HG03103 (cell line): ENCODE measurements around the gene NAXD.

Experiments used
- ATAC-seq: cut with Tn5 transposase; IDR thresholded peaks from one replicate; pipeline ENCODE4 v1.9.1; 2021; ENCODE audit warnings: low read depth; ENCODE audit not compliant: unreplicated experiment

The NAXD gene

DNA sequence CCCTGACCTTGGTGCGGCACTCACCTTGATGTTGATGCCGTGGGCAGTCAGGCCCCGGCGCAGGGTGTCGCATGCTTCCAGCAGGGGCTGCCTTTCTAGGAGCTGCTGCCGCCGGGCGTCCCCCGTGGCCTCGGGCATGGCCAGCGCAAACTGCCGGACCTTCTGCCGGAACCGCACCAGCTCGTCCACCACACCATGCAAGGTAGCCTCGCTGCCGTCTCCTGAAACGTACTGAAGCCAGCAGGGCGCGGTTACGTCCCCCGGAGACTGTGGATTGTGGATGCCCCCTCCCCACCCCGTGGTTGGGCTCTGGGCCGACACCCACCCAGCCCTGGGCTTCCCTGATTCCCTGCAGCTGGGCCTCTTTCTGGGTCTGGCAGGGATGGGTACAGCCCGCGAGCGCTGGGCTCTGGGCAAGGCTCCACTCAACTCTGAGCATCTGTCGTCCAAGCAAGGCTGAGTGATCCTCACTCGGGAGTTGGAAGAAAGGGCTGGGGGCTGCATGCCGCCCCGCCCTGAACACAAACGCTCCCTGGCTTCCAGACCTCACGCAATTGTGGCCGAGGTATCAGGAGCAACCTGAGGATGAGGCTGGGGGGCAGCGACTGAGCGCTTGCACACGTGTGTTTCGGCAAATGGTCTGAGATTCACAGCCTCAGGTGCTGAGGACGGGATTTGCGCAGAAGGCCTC, 27.1 kb downstream of the NAXD start:
- no peak for ATAC-seq

DNA sequence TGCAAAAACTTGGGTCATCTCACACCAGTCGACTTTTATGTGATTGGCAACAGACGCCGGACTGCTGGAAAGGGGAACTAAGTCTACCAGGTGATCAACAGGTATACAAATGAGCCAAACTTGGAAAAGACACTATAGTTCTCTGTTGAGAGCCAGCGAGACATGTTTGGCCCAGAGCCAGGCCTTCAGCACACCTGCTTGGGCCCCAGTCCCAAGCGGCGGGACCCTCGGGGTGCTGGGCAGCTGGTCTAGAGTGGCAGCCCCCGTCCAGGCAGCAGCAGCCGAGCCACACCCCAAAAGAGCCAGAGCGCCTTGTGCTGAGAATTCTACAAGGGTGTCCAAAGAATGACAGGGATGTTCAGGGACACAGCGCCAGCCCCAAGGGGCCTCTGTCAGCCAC, 28.0 kb downstream of the NAXD start:
- ATAC-seq, result no peak

DNA sequence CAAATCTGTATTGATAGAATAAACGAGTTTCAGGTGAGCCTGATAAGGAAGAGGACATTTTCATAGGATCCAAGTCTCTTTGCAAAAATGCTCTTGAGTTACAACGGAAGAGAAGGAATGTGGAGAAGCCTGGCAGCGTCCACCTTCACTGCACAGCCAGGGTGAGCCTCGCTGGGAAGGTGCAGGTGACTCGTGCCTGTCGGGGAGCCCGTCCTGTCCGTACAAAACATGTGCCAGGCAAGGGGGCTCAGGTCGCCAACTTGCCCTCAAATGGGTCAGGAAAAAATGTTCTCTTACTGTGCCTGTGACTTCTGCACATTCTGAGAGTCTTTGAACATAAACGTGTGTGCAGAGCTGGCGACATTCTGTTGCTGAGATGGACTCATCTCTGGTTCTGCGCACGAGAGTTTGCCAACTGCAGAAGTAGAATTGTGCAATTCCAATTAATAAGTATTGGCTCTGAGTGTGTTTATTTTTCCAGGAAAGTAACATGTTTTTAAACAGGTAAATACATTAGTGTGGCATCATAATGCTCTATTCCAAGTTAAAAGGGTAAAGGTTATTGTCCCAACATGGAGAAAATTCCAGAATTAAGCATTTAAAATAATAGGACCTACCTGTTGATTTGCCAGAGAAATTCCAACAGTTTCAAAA, 28.6 kb downstream of the NAXD start:
- no peak for ATAC-seq

DNA sequence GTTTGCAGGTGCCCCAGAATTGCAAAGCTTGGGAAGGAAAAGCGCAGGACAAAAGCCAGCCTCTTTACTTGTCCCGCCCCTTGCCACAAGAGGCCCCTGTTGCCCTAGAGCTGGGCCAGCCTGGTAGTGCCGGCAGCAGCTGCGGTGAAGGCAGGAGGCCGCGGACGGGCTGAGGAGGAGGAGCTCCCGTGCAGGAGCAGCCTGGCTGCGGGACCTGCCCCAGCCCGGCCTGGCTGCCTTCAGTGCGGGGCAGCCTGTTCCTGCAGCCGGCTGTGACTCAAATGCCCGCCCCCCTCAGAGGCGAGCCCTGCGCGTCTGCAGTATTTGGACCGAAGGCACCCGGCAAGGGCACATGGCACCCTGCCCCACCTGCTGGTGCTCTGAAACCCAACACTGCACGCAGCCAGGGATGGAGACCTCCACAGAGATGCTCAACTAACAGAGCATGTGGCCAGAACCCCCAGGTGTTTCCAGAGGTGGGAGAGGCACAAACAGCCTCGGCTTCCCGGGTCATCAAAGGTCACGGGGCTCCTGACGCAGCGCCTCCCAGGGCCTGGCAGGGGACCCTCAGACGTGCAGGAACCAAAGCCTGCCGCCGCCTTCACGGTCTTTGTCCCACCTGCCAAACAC, 29.7 kb downstream of the NAXD start:
- ATAC-seq, result peak; percentile 51

DNA sequence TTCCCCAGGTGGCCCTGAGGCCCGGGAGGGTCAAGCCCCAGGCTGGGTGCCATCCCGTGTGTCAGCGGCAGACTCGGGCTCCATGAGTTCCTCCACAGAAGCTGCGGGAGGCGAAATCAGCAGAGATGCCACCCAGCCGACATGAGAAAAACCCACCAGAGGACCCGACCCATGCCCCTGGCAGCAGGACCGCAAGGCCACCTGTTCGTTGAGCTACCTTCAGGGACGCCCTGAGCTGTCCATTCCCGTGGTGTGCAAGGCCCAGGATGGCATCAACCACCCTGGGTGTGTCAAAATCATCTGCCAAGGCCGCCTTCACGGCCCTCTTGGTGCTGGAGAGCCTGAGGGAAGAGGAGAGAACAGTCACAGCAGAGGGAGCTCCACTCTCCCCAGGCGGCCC, 30.4 kb downstream of the NAXD start:
- ATAC-seq, result no peak

DNA sequence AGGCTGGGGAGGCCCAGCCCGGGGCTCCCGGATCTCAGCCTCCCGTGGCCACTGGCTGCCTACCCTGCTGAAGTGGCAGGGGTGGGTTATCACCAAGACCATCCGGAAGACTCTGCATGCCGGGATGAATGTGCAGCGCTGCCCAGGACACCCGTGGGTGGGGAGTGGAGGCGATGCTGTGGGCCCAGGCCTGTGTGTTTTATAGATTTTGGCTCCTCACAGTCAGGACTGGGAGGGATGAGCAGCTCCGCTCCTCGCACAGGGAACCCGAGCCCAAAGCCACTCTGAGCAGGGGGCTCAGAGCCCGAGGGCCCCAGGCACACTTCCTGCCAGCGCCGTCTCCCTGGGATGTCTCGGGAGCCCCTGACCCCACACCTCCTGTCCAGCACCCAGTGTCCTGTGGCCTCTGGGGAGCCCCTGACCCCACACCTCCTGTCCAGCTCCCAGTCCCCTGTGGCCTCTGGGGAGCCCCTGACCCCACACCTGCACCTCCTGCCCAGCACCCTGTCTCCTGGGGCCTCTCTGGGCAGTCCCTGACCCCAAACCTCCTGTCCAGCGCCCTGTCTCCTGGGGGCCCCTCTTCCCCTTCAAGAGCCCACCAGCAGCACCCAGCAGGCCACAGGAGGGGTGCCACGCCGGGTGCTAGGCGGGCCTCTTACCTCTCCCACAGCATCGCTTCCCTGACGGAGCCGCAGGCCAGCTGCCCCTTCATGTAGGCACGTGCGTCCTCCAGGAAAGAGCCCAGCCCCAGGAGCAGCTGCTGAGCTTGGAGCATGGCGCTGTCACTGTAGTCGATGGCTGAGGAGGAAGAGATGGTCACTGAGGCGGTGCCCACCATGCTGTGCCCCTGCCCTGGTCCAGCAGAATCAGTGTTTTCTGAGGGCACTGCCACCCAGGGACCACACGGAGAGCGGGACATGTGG, 31.4 kb downstream of the NAXD start:
- ATAC-seq, result no peak

DNA sequence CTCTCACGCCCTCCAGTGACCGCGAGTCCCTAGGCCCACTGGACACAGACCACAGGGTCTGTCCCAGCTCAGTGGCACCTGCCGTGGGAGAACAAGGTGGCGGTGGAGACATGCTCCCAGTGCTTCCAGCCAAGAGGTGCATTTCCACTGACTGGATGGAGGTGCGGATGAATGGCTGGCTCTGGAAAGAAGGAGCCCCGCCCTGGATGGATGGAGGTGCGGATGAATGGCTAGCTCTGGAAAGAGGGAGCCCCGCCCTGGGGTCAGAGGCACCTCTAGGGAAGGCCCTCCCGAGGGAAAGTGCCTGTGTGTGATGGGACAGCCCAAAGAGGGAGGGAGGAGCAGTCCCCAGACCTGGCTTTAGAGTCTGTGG, 32.0 kb downstream of the NAXD start:
- no peak for ATAC-seq

DNA sequence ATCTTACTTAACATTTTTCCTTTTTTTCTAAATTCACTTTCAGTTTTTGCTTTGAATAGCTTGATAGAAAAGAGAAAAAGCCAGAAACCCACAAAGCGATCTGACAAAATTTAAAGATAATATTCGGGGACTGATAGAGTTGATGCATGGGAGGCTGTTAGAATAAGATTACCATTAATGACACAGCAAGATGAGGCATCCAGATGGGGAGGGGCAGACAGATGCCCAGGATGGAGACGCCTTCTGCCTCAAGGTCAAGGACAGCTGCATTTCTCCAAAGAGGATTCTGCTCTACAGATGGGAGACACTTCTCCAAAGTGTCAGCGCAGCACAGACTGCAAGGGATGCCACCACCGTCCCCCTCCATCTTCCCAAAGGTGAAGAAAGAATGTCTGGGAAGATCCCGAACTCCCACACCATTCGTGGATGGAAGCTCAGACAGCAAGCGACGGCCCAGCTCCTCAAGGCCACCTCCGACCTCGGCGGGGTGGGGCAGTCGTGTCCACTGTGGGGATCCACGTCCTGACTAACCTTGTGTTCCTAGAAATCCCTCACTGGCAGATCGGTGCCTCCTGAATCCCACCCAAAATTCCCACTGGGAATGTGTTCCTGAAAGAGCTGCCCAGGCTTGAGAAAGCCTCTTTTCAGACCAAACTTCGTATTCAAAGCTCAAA, 32.9 kb downstream of the NAXD start:
- no peak for ATAC-seq

DNA sequence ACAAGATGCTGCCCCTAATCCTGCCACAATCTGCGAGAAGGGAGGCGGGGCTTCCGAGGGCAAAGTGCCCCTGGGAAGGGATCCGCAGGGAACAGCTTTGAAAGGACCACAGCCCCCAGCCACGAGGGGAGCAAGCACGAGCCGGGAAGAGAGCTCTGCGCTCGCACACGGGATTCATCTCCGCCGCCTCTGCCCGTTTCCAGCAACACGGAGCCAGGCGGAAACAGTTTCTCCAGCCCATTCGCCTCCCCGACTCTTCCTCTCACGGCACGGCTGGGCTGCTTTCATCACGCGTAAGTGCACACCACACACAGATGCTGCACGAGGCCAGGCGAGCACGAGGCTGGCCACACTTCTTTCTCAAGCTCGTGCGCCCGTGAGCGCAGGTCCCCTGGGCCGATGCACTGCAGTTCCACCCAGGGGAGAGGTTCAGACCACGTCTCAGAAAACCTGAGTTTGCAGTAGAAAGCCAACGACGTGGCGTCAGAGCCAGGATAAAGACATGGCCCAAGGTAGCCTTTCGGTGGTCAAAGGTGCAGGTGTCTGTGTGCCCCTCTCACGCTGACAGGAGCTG, 33.6 kb downstream of the NAXD start:
- no peak for ATAC-seq

DNA sequence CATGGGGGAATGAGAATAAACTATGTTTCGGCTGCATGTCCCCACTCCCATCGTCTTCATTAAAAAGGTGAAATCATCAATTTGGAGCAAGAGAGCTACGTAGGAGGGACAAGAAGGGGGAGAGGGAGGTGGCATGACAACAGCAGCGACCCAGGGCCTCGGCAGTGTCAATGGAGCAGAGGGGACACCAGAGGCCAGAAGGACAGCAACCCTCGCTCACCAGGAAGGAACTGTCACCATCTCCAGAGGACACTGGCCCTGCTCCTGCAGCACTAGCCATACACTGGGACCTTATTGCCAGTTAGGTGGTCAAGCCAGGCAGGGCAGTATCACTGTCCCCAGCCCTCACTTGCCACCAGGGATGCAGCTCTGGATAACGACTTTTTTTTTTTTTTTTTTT, 34.2 kb downstream of the NAXD start:
- no peak for ATAC-seq

DNA sequence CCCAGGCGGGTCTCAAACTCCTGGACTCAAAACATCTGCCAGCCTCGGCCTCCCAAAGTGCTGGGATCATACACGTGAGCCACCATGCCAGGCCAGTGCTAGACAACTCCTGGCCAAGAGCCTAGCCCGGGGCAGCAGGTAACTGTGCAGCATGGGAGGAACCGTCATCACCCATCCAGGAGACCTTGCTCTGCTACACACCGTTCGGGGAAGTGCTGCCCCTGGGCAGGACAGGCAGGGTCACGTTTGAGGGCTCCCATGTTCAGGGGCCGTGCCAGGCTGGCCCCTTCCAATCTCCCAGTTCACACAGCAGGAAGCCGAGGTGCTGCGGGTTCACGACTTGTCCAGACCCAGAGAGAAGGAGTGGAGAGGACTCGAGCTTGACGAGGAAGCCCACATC, 35.1 kb downstream of the NAXD start:
- no peak for ATAC-seq

DNA sequence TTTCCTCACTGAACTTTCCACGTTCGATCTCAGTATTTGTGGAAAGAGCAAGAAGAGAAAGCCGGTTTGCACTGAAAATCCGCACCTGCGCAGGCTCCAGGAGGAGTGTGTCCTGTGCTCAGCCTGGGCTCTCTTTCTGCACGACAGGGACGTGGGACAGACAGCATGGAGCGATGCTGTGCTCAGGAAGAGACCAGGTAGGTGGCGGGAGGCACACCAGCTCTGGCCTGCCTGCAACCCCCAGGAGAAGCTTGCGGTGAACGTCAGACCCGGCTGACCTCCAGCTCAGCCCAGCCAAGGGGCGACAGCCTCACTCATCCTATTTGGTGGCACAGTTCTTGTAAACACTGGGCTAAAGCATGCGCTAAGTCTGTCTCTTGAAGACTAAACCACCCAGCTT, 35.9 kb downstream of the NAXD start:
- no peak for ATAC-seq

DNA sequence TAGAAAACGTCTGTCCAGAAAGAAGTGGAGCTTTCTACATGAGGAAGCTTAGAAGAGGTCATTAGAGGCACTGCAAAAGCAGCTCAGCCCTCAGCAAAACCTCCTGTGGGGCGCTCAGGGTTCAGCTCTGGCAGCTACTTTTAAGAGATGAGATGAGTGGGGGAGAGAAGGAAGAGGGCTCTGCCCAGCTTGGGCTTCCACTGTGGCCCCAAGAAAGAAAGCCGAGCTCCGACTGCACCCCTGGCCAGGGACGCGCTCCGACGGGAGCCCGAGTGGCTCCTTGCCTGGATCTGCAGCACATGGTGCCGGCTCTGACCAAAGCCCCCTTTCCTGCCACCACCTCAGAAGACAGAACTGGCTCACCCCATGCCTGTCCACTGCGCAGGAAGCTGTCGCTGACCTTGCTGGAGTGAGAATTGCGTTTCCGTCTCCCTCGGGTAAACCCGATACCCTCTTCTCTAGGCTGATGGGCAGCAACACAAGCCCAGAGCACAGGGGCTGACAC, 36.4 kb downstream of the NAXD start:
- ATAC-seq, result no peak

DNA sequence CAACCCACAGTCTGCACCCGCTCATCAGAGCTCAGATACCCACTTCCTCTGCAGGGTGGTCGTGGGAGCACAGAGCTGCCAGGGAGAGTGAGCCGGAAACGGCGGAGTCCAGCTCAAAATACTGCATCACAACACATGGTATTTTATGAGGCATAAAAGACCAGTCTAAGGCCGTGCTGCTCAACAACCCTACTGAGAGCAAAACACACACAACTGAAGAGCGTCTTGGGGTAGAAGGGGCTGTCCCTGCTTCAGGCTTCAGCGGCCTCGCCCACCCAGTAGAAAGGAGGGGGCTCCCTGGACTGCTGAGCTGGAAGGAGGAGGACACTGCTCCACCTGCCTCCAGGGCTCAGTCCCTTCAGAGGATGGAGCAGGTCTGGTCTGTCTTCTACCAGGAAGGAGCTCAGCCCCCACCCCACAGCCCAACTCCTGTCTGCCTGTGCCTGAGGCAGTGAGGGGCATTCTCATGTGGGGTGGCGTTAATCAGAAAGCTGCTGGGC, 36.9 kb downstream of the NAXD start:
- no peak for ATAC-seq

DNA sequence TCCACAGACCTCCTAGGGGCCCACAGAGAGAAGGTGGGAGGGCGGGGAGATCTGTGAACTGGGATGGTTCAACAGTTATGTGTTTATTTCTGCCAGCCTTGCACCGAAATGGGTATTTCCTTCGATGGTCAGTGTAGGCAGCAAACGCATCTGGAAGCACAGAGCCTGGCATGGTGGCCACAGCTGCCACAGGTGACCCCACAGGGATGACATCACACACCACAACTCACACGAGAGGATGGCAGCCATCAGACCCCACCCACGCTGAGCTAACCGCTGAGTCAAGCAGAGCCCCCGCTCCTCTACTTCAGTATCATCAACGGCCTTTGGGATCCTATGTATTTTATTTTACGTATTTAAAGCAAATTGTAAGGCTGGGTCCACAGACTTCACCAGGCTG, 37.4 kb downstream of the NAXD start:
- ATAC-seq, result no peak

DNA sequence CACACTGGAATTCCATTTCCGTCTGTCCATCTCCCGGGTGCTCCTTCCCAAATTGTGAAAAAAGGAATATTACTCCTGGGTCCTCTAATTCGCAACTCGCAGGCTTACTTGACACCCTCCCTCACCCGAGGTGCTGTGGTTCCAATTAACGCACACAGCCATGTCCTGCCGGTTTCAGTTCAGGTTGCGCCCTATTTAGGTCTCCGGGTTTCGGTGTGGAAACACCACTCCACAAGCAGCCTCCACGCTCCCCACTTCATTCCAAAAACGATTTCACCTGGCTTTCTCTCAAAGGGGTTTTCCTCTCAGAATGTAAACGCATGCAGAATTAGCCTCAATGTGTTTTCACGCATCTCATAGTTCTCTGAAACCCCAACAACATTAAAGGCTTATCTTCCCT, 37.9 kb downstream of the NAXD start:
- ATAC-seq, result no peak

DNA sequence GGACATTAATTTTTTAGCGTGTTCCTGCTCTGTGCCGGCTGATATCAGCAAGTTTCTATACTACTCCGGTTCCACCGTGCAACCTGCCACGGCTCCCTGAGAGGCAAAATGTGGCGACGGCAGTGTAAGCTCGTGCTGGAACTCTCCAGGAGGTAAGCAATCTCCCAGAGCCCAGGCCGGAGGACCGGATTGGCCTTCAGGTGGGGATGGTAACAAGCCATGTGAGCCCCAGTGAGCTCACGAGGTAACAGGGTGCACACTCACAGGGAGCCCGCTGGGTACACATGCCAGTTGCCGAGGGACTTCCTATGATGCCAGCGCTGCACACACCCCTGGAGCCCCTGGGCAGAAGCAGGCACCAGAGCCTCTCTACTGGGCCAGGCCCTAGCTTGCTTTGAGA, 38.5 kb downstream of the NAXD start:
- no peak for ATAC-seq

DNA sequence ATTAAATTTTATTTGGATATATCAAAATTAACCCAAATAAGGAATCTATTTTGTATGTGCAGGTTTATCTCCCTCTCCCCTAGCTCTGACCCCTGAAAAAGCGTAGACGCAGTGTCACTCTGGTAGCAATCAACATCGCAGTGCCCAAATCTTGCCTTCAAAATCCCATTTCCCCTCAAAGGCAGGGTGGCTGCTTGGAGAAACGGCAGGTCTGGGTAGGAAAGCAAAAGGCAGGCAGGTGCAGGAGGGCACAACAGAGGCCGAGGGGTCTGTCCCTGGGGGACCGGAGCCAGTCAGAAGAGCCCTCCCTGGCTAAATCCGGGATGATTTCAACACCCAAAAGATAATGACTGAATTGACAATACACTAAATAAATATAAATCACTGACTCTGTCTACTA, 41.9 kb downstream of the NAXD start:
- ATAC-seq, result no peak

DNA sequence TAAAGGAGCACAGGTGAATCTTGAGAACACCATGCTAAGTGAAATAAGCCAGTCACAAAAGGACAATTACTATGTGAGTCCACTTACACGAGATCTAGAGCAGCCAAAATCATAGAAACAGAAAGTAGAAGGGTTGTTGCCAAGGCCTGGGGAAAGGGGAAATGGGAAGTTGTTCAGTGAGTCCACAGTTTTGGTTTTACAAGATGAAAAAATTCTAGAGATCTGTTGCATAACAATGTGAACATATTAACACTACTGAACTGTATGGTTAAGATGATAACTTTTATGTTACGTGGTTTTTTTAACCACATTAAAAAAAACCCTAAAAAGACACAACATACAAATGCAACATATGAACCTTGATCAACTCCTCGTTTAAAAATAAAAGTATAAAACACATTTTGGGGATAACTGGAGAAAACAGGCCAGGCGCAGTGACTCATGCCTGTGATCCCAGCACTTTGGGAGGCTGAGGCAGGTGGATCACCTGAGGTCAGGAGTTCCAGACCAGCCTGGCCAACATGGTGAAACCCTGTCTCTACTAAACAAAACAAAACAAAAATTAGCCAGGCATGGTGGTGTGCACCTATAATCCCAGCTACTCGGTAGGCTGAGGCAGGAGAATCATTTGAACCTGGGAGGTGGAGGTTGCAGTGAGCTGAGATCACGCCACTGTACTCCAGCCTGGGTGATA, 43.0 kb downstream of the NAXD start:
- ATAC-seq, result peak; percentile 83
